MCF 10A (cell line): ENCODE data around the gene DRAP1. TPM values are rescaled to one million over a fixed set of nuclear protein-coding genes. Genes with fewer than 3 reads are reported as not detected.

Experiments used
- BruUV-seq: library from RNA; stranded (reverse); fragments of 400-500 nt; replicated peaks from 2 replicates; lab custom pipeline; 2021; lab: Mats Ljungman, UMichigan
- CTCF ChIA-PET: fragments of 300-600 bp; sonication (Branson Sonifier 250); formaldehyde crosslinking; extraction: SDS; loops from one replicate; lab custom pipeline; 2021; ENCODE audit warnings: antibody characterized with exemption, inconsistent platforms; lab: Yijun Ruan, JAX
- POLR2A ChIA-PET: fragments of 300-600, 350-650 bp; sonication (Branson Sonifier 250); formaldehyde crosslinking; extraction: SDS; loops from one replicate; lab custom pipeline; 2020; ENCODE audit warnings: antibody characterized with exemption, inconsistent platforms; lab: Yijun Ruan, JAX
- DNase-seq: peaks from one replicate; pipeline ENCODE4 v3.0.0-alpha.2; 2018; ENCODE audit not compliant: unreplicated experiment
- H3K27ac Mint-ChIP-seq: one replicate; pipeline ENCODE4 v1.8.0; 2022; ENCODE audit warnings: mild to moderate bottlenecking, low read depth, mixed read lengths; ENCODE audit not compliant: unreplicated experiment
- H3K27me3 Mint-ChIP-seq: one replicate; pipeline ENCODE4 v1.8.0; 2022; ENCODE audit warnings: mixed read lengths; ENCODE audit not compliant: insufficient read depth, unreplicated experiment
- H3K36me3 Mint-ChIP-seq: one replicate; pipeline ENCODE4 v1.8.0; 2022; ENCODE audit warnings: mild to moderate bottlenecking, moderate library complexity, mixed read lengths; ENCODE audit not compliant: insufficient read depth, unreplicated experiment
- H3K4me1 Mint-ChIP-seq: one replicate; pipeline ENCODE4 v1.8.0; 2022; ENCODE audit warnings: mixed read lengths; ENCODE audit not compliant: insufficient read depth, unreplicated experiment
- H3K4me3 Mint-ChIP-seq: one replicate; pipeline ENCODE4 v1.8.0; 2022; ENCODE audit warnings: mild to moderate bottlenecking, moderate library complexity, mixed read lengths; ENCODE audit not compliant: unreplicated experiment
- H3K9me3 Mint-ChIP-seq: one replicate; pipeline ENCODE4 v1.8.0; 2022; ENCODE audit warnings: mixed read lengths; ENCODE audit not compliant: unreplicated experiment
- CTCF ChIP-seq: fragments of 200-600 bp; IDR thresholded peaks from one replicate; pipeline ENCODE4 v1.8.0; 2022; ENCODE audit warnings: antibody characterized with exemption, mild to moderate bottlenecking; ENCODE audit not compliant: unreplicated experiment
- intact Hi-C: fragments of 100-400 bp; cut with micrococcal nuclease; formaldehyde crosslinking; loops from 2 replicates; pipeline ENCODE4 v1.14.1; 2022
- total RNA-seq: library from RNA; stranded (reverse); gene quantifications from 2 replicates; pipeline ENCODE4 v1.2.3, GENCODE V29; 2022

Gene DRAP1
- total RNA-seq, 1 experiment from 2014 or later, result 167 TPM

DNA sequence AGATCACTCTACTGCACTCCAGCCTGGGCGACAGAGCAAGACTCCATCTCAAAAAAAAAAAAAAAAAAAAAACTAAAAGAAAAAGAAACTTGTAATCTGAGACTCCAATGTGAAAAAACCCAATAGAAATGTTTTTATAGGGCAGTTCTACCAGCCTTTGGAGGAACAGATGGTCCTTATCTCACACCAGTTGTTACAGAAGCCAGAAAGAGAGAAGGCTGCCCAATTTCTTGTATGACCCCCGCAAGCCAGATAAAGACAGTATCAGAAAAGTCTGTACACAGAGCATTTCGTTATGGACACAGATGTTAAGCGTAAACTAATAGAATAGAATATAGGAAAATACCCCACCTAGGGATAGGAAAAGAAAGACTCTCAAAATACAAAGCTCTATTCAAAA is 14.8 kb downstream of the DRAP1 start:
- intact Hi-C loops, result no loop called here
- Mint-ChIP-seq H3K27me3 (no peaks in the 10 kb centered on the region), H3K27ac (no peak overlapping the region), H3K4me3 (no peak overlapping the region), H3K36me3 (no peaks in the 10 kb centered on the region), H3K9me3 (no peaks in the 10 kb centered on the region), H3K4me1 (no peaks in the 10 kb centered on the region)
- no peak for TF ChIP-seq CTCF
- ChIA-PET CTCF (interaction anchor here (0.6 kb wide), 1 partner anchor 24 kb away, joined by 4 read pairs; no protein-coding TSS in a partner anchor), POLR2A (interaction anchor here (0.6 to 0.8 kb wide), 2 partner anchors 222 to 262 kb away, joined by 3 to 5 read pairs; no protein-coding TSS in a partner anchor)
- no peak for DNase-seq
- no TSS peak for BruUV-seq

- Mint-ChIP-seq H3K9me3 (no peaks in the 10 kb centered on the region), H3K36me3 (no peaks in the 10 kb centered on the region), H3K27me3 (no peaks in the 10 kb centered on the region), H3K4me1 (peaks cover 9% of the 10 kb centered on the region), H3K4me3 (no peak overlapping the region), H3K27ac (no peak overlapping the region)
- intact Hi-C loops, result no loop called here
- TF ChIP-seq CTCF, result no peak
- ChIA-PET POLR2A (no interaction called here), CTCF (interaction anchor here (0.7 kb wide), 1 partner anchor 307 kb away, joined by 3 read pairs; no protein-coding TSS in a partner anchor)
- no peak for DNase-seq
- no TSS peak for BruUV-seq
These were observed 18.5 kb downstream of the DRAP1 start for GRCh38 chr11:65937766-65938165.

- intact Hi-C loops, result no loop called here
- TF ChIP-seq CTCF, result no peak
- no peak for DNase-seq
- H3K4me1 Mint-ChIP-seq, result peaks cover 9% of the 10 kb centered on the region
- BruUV-seq, result no TSS peak
- H3K27ac Mint-ChIP-seq, result no peak overlapping the region
- POLR2A ChIA-PET, result no interaction called here
- no peaks in the 10 kb centered on the region for H3K27me3 Mint-ChIP-seq
- CTCF ChIA-PET, result no interaction called here
- no peaks in the 10 kb centered on the region for H3K9me3 Mint-ChIP-seq
- no peaks in the 10 kb centered on the region for H3K36me3 Mint-ChIP-seq
- no peak overlapping the region for H3K4me3 Mint-ChIP-seq
These were observed 22.6 kb downstream of the DRAP1 start for GRCh38 chr11:65941720-65942310.

DNA sequence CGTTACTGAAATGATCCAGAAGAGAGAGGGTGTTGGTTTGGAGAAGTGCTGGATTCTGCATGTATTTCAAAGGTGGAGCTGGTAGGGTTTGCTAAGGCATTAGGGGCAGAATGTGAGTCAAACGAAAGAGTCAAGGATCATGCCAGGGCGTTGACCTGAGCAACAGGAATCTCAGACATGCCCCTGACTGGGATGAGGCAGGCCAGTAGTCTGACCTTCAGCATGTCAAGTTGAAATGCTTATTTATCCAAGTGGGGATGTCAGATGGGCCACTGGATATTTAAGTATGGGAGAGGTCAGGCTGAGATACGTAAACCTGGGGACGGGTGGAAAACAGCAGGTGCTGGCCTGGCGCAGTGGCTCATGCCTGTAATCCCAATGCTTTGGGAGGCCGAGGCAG is 23.3 kb downstream of the DRAP1 start:
- H3K27ac Mint-ChIP-seq, result no peak overlapping the region
- no peaks in the 10 kb centered on the region for H3K36me3 Mint-ChIP-seq
- H3K27me3 Mint-ChIP-seq, result no peaks in the 10 kb centered on the region
- ChIA-PET POLR2A (no interaction called here), CTCF (no interaction called here)
- no peak for TF ChIP-seq CTCF
- no peak for DNase-seq
- no peak overlapping the region for H3K4me3 Mint-ChIP-seq
- intact Hi-C loops, result no loop called here
- BruUV-seq, result no TSS peak
- H3K4me1 Mint-ChIP-seq, result peaks cover 9% of the 10 kb centered on the region
- H3K9me3 Mint-ChIP-seq, result no peaks in the 10 kb centered on the region
